Right lobe of liver (tissue), 4 donors: Measurements from ENCODE around the gene FHOD1.

Experiments
- POLR2A ChIP-seq: fragments of 450-650 bp; IDR thresholded peaks from one replicate; pipeline ENCODE4 v1.6.1; 2017; ENCODE audit warnings: antibody characterized with exemption, mild to moderate bottlenecking
- TF ChIP-seq, protein P1 (sequence below), 4 donors: fragments of 200-600 bp in 3 of 4; fragments of 450-650 bp in 1 of 4; IDR thresholded peaks; one replicate each; pipeline versions ENCODE4 v1.5.1 to v1.8.0; 2016 to 2022; ENCODE audit warnings: antibody characterized with exemption in 4 of 4, mild to moderate bottlenecking in 2 of 4
- donor health status: DM: no; HTN: no; CAD: no.
- donor health status: DM: no; HTN: no; CAD: no.
- donor health status: DM: no; HTN: yes; CAD: no.

- TF ChIP-seq, protein P1, sequence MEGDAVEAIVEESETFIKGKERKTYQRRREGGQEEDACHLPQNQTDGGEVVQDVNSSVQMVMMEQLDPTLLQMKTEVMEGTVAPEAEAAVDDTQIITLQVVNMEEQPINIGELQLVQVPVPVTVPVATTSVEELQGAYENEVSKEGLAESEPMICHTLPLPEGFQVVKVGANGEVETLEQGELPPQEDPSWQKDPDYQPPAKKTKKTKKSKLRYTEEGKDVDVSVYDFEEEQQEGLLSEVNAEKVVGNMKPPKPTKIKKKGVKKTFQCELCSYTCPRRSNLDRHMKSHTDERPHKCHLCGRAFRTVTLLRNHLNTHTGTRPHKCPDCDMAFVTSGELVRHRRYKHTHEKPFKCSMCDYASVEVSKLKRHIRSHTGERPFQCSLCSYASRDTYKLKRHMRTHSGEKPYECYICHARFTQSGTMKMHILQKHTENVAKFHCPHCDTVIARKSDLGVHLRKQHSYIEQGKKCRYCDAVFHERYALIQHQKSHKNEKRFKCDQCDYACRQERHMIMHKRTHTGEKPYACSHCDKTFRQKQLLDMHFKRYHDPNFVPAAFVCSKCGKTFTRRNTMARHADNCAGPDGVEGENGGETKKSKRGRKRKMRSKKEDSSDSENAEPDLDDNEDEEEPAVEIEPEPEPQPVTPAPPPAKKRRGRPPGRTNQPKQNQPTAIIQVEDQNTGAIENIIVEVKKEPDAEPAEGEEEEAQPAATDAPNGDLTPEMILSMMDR (IDR thresholded peaks at IDR 0.05), result no peak
- no peak for TF ChIP-seq POLR2A
Measured at GRCh38 chr16:67184453-67184994, 62.8 kb downstream of the FHOD1 start.
